Uterus (tissue), 2 donors: Measurements from ENCODE around the gene SKAP1.
"Not testable (repeated sequence)": the region's sequence is repeated elsewhere in the genome, so short reads cannot be mapped to it uniquely, and the experiment has no call there.

Experiments
- POLR2A ChIP-seq, 2 donors: fragments of 450-650 bp; IDR thresholded peaks; one replicate each; pipeline ENCODE4 v1.6.1; 2016; ENCODE audit warnings: antibody characterized with exemption in 2 of 2, mild to moderate bottlenecking in 1 of 2, moderate library complexity in 1 of 2
- TF ChIP-seq, protein P1 (sequence below), 4 experiments: fragments of 200-600 bp in 2 of 4; fragments of 450-650 bp in 2 of 4; sonication (generic) in 2 of 4; IDR thresholded peaks; one replicate each; pipeline ENCODE4 v1.5.1; 2016 to 2019; ENCODE audit warnings: antibody characterized with exemption in 4 of 4, mild to moderate bottlenecking in 2 of 4, moderate library complexity in 1 of 4

DNA sequence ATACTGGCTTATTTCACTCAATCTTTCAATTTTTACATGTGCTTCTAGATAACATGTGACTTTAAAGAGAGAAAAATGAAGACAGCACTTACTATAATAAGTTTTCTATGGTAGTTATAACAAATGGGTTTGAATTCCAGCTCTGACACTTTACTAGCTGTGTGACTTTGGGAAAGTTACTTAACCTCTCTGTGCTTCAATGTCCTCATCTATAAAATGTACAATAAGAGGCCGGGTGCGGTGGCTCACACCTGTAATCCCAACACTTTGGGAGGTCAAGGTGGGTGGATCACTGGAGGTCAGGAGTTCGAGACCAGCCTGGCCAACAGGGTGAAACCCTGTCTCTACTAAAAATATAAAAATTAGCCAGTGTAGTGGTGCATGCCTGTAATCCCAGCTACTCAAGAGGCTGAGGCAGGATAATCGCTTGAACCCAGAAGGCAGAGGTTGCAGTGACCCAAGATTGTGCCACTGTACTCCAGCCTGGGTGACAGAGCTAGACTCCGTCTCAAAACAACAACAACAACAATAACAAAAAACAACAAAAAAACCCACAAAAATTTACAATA is 184.5 kb downstream of the SKAP1 start:
- TF ChIP-seq, protein P1, sequence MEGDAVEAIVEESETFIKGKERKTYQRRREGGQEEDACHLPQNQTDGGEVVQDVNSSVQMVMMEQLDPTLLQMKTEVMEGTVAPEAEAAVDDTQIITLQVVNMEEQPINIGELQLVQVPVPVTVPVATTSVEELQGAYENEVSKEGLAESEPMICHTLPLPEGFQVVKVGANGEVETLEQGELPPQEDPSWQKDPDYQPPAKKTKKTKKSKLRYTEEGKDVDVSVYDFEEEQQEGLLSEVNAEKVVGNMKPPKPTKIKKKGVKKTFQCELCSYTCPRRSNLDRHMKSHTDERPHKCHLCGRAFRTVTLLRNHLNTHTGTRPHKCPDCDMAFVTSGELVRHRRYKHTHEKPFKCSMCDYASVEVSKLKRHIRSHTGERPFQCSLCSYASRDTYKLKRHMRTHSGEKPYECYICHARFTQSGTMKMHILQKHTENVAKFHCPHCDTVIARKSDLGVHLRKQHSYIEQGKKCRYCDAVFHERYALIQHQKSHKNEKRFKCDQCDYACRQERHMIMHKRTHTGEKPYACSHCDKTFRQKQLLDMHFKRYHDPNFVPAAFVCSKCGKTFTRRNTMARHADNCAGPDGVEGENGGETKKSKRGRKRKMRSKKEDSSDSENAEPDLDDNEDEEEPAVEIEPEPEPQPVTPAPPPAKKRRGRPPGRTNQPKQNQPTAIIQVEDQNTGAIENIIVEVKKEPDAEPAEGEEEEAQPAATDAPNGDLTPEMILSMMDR (IDR thresholded peaks at IDR 0.05) = not testable (repeated sequence)
- TF ChIP-seq POLR2A (IDR thresholded peaks at IDR 0.05) = not testable (repeated sequence)
